GM19025 (cell line): ENCODE data around the gene MFSD11.

Experiments used
- ATAC-seq: cut with Tn5 transposase; IDR thresholded peaks from one replicate; pipeline ENCODE4 v1.9.1; 2021; ENCODE audit warnings: mild to moderate bottlenecking, low read depth, moderate library complexity; ENCODE audit not compliant: unreplicated experiment

The MFSD11 gene

DNA sequence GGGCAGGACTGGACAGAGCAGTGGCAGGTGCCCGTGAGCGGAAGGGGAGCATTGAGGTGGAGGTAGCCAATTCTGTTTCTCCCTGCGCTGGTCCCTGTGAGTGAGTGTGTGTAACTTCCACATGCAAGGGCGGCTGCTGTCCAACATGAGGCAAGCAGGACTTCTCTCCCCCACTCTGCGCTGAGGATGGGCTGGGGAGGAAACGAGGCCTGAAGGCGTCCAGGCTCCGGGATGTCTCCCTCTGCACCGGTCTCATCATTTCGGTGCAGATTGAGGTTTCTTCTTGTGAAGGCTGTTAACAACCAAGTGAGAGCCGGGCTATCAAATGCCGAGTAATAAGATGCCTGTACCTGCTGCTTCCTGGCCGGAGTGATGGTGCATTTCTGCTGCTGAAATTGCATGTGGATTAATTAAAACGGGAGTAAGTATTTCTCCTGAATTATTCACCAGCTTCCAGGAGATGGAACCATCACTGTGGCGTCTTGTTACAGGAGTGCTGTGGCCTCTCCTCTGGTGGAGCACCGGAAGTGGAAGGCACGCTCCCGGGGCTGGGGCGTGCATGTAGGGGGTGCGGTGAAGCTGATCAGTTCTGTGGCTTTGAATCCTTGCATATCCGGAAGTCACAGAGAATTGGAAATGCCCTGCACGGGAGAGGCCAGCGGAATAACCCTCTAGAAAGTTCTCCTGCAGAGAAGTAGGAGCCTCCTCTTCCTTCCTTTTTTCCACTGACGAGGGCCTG lies 88.6 kb downstream of the MFSD11 start:
- ATAC-seq = no peak

DNA sequence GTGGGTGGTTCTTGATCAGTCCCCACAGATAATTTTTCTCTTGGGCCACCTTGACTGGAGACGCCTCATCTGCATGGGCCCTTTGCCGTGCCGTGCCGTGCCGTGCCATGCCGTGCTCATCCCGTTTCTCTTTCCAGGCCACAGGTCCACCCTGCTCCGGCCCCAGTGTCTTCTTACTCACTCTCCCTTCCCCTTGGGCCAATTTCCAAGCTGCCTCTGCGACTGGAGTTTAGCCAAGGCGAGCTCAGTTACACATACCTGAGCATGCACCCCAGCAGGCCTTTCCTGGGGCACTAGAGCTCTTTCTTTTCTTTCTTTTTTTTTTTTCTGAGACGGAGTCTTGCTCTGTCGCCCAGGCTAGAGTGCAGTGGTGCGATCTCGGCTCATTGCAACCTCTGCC lies 89.8 kb downstream of the MFSD11 start:
- no peak for ATAC-seq
